ELF-1 (cell line): ENCODE data around the gene LCP1.

ENCODE experiments used
- DNase-seq: peaks from one replicate; pipeline ENCODE4 v3.0.0-alpha.2; 2016; ENCODE audit warnings: low read depth, low spot score

The LCP1 gene

GRCh38 chr13:46127358-46128023, 54.5 kb downstream of the LCP1 start:
- DNase-seq = no peak

GRCh38 chr13:46126552-46127357, 55.2 kb downstream of the LCP1 start:
- peak; percentile 82 for DNase-seq

- no peak for DNase-seq
Observed at GRCh38 chr13:46126056-46126455, 55.9 kb downstream of the LCP1 start.

GRCh38 chr13:46124967-46125933, 56.7 kb downstream of the LCP1 start:
- no peak for DNase-seq

GRCh38 chr13:46124531-46124966, 57.4 kb downstream of the LCP1 start:
- DNase-seq = no peak

GRCh38 chr13:46122304-46122703, 59.7 kb downstream of the LCP1 start:
- DNase-seq = no peak

GRCh38 chr13:46121597-46122163, 60.3 kb downstream of the LCP1 start:
- peak; percentile 22 for DNase-seq

GRCh38 chr13:46121033-46121432, 60.9 kb downstream of the LCP1 start:
- DNase-seq = no peak

GRCh38 chr13:46119883-46120614, 61.9 kb downstream of the LCP1 start:
- DNase-seq = peak; percentile 32

- no peak for DNase-seq
Observed at GRCh38 chr13:46116653-46117502, 65.1 kb downstream of the LCP1 start.

- DNase-seq = no peak
Observed at GRCh38 chr13:46114613-46115012, 67.4 kb downstream of the LCP1 start.

GRCh38 chr13:46113596-46113995, 68.4 kb downstream of the LCP1 start:
- DNase-seq = no peak

- DNase-seq = no peak
Observed at GRCh38 chr13:46111151-46111550, 70.8 kb downstream of the LCP1 start.

GRCh38 chr13:46109451-46109850, 72.5 kb downstream of the LCP1 start:
- peak; percentile 17 for DNase-seq

GRCh38 chr13:46106839-46107371, 75.1 kb downstream of the LCP1 start:
- DNase-seq = no peak

GRCh38 chr13:46104868-46105267, 77.1 kb downstream of the LCP1 start, which contains the start of gene CPB2:
Gene CPB2 (minus strand): TSS chr13:46105033. CDS start chr13:46105009, 24 bp downstream.
- no peak for DNase-seq

- DNase-seq = no peak
Observed at GRCh38 chr13:46103037-46103436, 78.9 kb downstream of the LCP1 start.

- no peak for DNase-seq
Observed at GRCh38 chr13:46102255-46102605, 79.7 kb downstream of the LCP1 start.

GRCh38 chr13:46101484-46102254, 80.3 kb downstream of the LCP1 start:
- no peak for DNase-seq
